OCI-LY1 (cell line): ENCODE data around the gene REXO1.
A peak's percentile ranks its signal among the peaks of the same experiment; 100 is the strongest.
"Not testable (repeated sequence)": the region's sequence is repeated elsewhere in the genome, so short reads cannot be mapped to it uniquely, and the experiment has no call there.

Experiments
- H2AFZ ChIP-seq: fragments of 200-600 bp; sonication (generic), shearing (Covaris generic); 2 replicates; pipeline ENCODE4 v1.6.0; 2014; ENCODE audit warnings: antibody characterized with exemption, mild to moderate bottlenecking, low read length
- H3F3A ChIP-seq: fragments of 200-600 bp; sonication (generic), shearing (Covaris generic); 2 replicates; pipeline ENCODE4 v1.6.0; 2014; ENCODE audit warnings: mild to moderate bottlenecking, antibody characterized with exemption, low read length, moderate library complexity; ENCODE audit not compliant: insufficient read depth
- H3K27ac ChIP-seq: fragments of 200-600 bp; sonication (generic); 2 replicates; pipeline ENCODE4 v1.5.1; 2014; ENCODE audit warnings: low read length, mixed run types, mild to moderate bottlenecking, low read depth; ENCODE audit not compliant: poor library complexity, severe bottlenecking
- H3K27me3 ChIP-seq: fragments of 200-600 bp; sonication (generic); 2 replicates; pipeline ENCODE4 v1.6.0; 2014; ENCODE audit warnings: antibody characterized with exemption, mild to moderate bottlenecking, low read length, moderate library complexity; ENCODE audit not compliant: insufficient read depth
- H3K36me3 ChIP-seq: fragments of 200-600 bp; sonication (generic); 2 replicates; pipeline ENCODE4 v1.6.1; 2014; ENCODE audit warnings: mild to moderate bottlenecking, antibody characterized with exemption, low read length, moderate library complexity, mixed read lengths; ENCODE audit not compliant: insufficient read depth
- H3K4me1 ChIP-seq: fragments of 200-600 bp; sonication (generic); 2 replicates; pipeline ENCODE4 v1.5.1; 2014; ENCODE audit warnings: mild to moderate bottlenecking, low read length, moderate library complexity; ENCODE audit not compliant: insufficient read depth, severe bottlenecking
- H3K4me2 ChIP-seq: fragments of 200-600 bp; sonication (generic), shearing (Covaris generic); 2 replicates; pipeline ENCODE4 v1.6.1; 2014; ENCODE audit warnings: low read length
- H3K4me3 ChIP-seq: fragments of 200-600 bp; sonication (generic); 2 replicates; pipeline ENCODE4 v1.5.1; 2014; ENCODE audit warnings: low read length, low read depth, mild to moderate bottlenecking, mixed read lengths; ENCODE audit not compliant: poor library complexity, severe bottlenecking
- H3K79me2 ChIP-seq: fragments of 200-600 bp; shearing (Covaris generic); 2 replicates; pipeline ENCODE4 v1.6.1; 2016; ENCODE audit warnings: mixed run types, low read length, mixed read lengths; ENCODE audit not compliant: insufficient read depth
- H3K9ac ChIP-seq: fragments of 200-600 bp; sonication (generic), shearing (Covaris generic); 2 replicates; pipeline ENCODE4 v1.6.1; 2014; ENCODE audit warnings: mild to moderate bottlenecking, low read length, mixed read lengths
- H3K9me2 ChIP-seq: fragments of 200-600 bp; sonication (generic), shearing (Covaris generic); 2 replicates; pipeline ENCODE4 v1.6.1; 2014; ENCODE audit warnings: low read depth, mild to moderate bottlenecking, low read length, mixed read lengths
- H3K9me3 ChIP-seq: fragments of 200-600 bp; shearing (Covaris generic); 2 replicates; pipeline ENCODE4 v1.6.1; 2014; ENCODE audit warnings: low read length, mixed read lengths
- H4K20me1 ChIP-seq: fragments of 200-600 bp; sonication (generic), shearing (Covaris generic); 2 replicates; pipeline ENCODE4 v1.6.0; 2016; ENCODE audit warnings: mild to moderate bottlenecking, low read length; ENCODE audit not compliant: insufficient read depth
- CTCF ChIP-seq: fragments of 200-600 bp; sonication (generic), shearing (Covaris generic); IDR thresholded peaks from 2 replicates; pipeline ENCODE4 v1.5.1; 2017; ENCODE audit warnings: mild to moderate bottlenecking, antibody characterized with exemption, low read length, moderate library complexity, mixed read lengths
- EZH2 ChIP-seq: fragments of 200-600 bp; sonication (generic), shearing (Covaris generic); IDR thresholded peaks from 2 replicates; pipeline ENCODE4 v1.8.0; 2017; ENCODE audit warnings: borderline replicate concordance, mixed run types, mild to moderate bottlenecking, antibody characterized with exemption, low read length, moderate library complexity, mixed read lengths

Gene REXO1

GRCh38 chr19:1889907-1890306 is 41.6 kb upstream of the REXO1 start:
- H2AFZ ChIP-seq = no peak overlapping the region
- no peaks in the 10 kb centered on the region for H4K20me1 ChIP-seq
- no peak overlapping the region for H3K4me3 ChIP-seq
- no peaks in the 10 kb centered on the region; the same call in 1 of the 2 replicates for H3F3A ChIP-seq
- H3K36me3 ChIP-seq = no peaks in the 10 kb centered on the region
- H3K9me2 ChIP-seq = no peaks in the 10 kb centered on the region
- H3K4me2 ChIP-seq = no peak overlapping the region
- H3K27ac ChIP-seq = no peak overlapping the region
- H3K4me1 ChIP-seq = peaks cover 9% of the 10 kb centered on the region
- no peaks in the 10 kb centered on the region for H3K27me3 ChIP-seq
- no peak overlapping the region for H3K9ac ChIP-seq
- TF ChIP-seq EZH2 (no peak), CTCF (no peak)
- H3K9me3 ChIP-seq = no peaks in the 10 kb centered on the region
- peaks cover under 1% of the 10 kb centered on the region; the same call in 1 of the 2 replicates for H3K79me2 ChIP-seq

GRCh38 chr19:1888385-1888784 is 40.1 kb upstream of the REXO1 start:
- Histone ChIP-seq H2AFZ (no peak overlapping the region), H3K9me2 (no peaks in the 10 kb centered on the region), H3K27me3 (no peaks in the 10 kb centered on the region), H3K9me3 (no peaks in the 10 kb centered on the region), H3K4me1 (peaks cover 20% of the 10 kb centered on the region), H3K4me2 (no peak overlapping the region), H3K36me3 (no peaks in the 10 kb centered on the region), H3K9ac (no peak overlapping the region), H3K4me3 (no peak overlapping the region), H4K20me1 (no peaks in the 10 kb centered on the region), H3F3A (no peaks in the 10 kb centered on the region), H3K79me2 (peaks cover 16% of the 10 kb centered on the region), H3K27ac (no peak overlapping the region)
- TF ChIP-seq CTCF = no peak
- no peak for TF ChIP-seq EZH2

GRCh38 chr19:1886360-1886759 is 38.1 kb upstream of the REXO1 start:
- H3K9me2 ChIP-seq, H3K9ac ChIP-seq, H3K36me3 ChIP-seq, H3K4me2 ChIP-seq, H2AFZ ChIP-seq, H3F3A ChIP-seq, H4K20me1 ChIP-seq, H3K9me3 ChIP-seq, H3K4me3 ChIP-seq, H3K27me3 ChIP-seq, H3K27ac ChIP-seq: not testable (repeated sequence)
- H3K4me1 ChIP-seq = peaks cover 38% of the 10 kb centered on the region
- peaks cover 27% of the 10 kb centered on the region for H3K79me2 ChIP-seq

GRCh38 chr19:1885398-1886119 is 37.3 kb upstream of the REXO1 start, which contains the start of gene ABHD17A:
Gene ABHD17A (minus strand): TSS chr19:1885496. CDS start chr19:1881566, 3,930 bp downstream.
- Histone ChIP-seq H3K79me2 (peaks cover 27% of the 10 kb centered on the region), H3K4me2 (peak within 1 kb of the TSS; percentile 93), H3K4me3 (peak within 1 kb of the TSS; percentile 81), H3K27ac (peak within 1 kb of the TSS; percentile 79), H3K9ac (peak within 1 kb of the TSS; percentile 84), H3K4me1 (peaks cover 38% of the 10 kb centered on the region)
- H3F3A ChIP-seq, H3K9me3 ChIP-seq, H3K36me3 ChIP-seq, H4K20me1 ChIP-seq, H3K27me3 ChIP-seq, H3K9me2 ChIP-seq, H2AFZ ChIP-seq: not testable (repeated sequence)
